Fibroblast of pulmonary artery (primary cell): Measurements from ENCODE around the gene DTWD2.
A peak's percentile ranks its signal among the peaks of the same experiment; 100 is the strongest.

Source experiments
- DNase-seq: peaks from one replicate; pipeline ENCODE4 v3.0.0-alpha.2; 2010; ENCODE audit warnings: low read depth
- H3K4me3 ChIP-seq: replicated peaks from 2 replicates; pipeline ENCODE4 v1.5.1; 2011; ENCODE audit warnings: low read depth, mild to moderate bottlenecking, control low read depth, low read length, moderate library complexity
- CTCF ChIP-seq: IDR thresholded peaks from 2 replicates; pipeline ENCODE4 v1.5.1; 2011; ENCODE audit warnings: mild to moderate bottlenecking, control low read depth, low read length, inconsistent platforms; ENCODE audit errors: missing control alignments

Gene DTWD2

GRCh38 chr5:118946138-118946800 lies 42.1 kb downstream of the DTWD2 start:
- H3K4me3 ChIP-seq: no peak overlapping the region
- no peak for DNase-seq
- TF ChIP-seq CTCF: no peak

GRCh38 chr5:118937393-118938061 lies 50.8 kb downstream of the DTWD2 start:
- DNase-seq: peak; percentile 7
- no peak for TF ChIP-seq CTCF
- no peak overlapping the region for H3K4me3 ChIP-seq

GRCh38 chr5:118933703-118934102 lies 54.6 kb downstream of the DTWD2 start:
- DNase-seq: no peak
- TF ChIP-seq CTCF: no peak
- no peak overlapping the region for H3K4me3 ChIP-seq

GRCh38 chr5:118931564-118931963 lies 56.8 kb downstream of the DTWD2 start:
- DNase-seq: no peak
- no peak for TF ChIP-seq CTCF
- no peak overlapping the region for H3K4me3 ChIP-seq

- no peak overlapping the region for H3K4me3 ChIP-seq
- no peak for TF ChIP-seq CTCF
- no peak for DNase-seq
Observed at GRCh38 chr5:118924006-118924389, 64.3 kb downstream of the DTWD2 start.

- no peak for DNase-seq
- no peak overlapping the region for H3K4me3 ChIP-seq
- TF ChIP-seq CTCF: no peak
Observed at GRCh38 chr5:118923295-118924005, 64.9 kb downstream of the DTWD2 start.

GRCh38 chr5:118921866-118922265 lies 66.5 kb downstream of the DTWD2 start:
- TF ChIP-seq CTCF: no peak
- DNase-seq: no peak
- no peak overlapping the region for H3K4me3 ChIP-seq
